GM12873 (cell line): Measurements from ENCODE around the gene HOXA1.

Experiments used
- TF ChIP-seq, protein P1 (sequence below): IDR thresholded peaks from 2 replicates; pipeline ENCODE4 v1.5.1; 2012; ENCODE audit warnings: low read depth, mild to moderate bottlenecking, moderate library complexity, low read length, control low read depth; ENCODE audit not compliant: insufficient read depth; ENCODE audit errors: missing control alignments

Gene HOXA1

DNA sequence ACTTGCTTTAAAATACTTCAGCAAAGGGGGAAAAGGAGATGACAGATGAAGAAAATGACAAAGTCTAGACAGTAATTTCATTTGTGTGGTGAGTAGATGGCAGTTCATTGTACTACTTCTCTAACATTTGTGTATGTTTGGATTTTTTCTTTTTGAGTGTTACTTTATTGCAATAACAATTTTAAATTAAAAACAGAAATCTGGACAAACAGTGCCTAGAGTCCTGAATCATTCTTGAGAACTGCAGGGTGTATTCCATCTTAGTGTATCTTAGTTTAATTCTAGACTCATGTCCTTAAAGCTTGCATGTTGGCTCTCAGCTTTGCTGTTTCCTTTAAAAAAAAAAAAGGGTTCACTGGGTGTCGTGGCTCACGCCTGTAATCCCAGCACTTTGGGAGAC is 31.1 kb downstream of the HOXA1 start:
- TF ChIP-seq, protein P1, sequence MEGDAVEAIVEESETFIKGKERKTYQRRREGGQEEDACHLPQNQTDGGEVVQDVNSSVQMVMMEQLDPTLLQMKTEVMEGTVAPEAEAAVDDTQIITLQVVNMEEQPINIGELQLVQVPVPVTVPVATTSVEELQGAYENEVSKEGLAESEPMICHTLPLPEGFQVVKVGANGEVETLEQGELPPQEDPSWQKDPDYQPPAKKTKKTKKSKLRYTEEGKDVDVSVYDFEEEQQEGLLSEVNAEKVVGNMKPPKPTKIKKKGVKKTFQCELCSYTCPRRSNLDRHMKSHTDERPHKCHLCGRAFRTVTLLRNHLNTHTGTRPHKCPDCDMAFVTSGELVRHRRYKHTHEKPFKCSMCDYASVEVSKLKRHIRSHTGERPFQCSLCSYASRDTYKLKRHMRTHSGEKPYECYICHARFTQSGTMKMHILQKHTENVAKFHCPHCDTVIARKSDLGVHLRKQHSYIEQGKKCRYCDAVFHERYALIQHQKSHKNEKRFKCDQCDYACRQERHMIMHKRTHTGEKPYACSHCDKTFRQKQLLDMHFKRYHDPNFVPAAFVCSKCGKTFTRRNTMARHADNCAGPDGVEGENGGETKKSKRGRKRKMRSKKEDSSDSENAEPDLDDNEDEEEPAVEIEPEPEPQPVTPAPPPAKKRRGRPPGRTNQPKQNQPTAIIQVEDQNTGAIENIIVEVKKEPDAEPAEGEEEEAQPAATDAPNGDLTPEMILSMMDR = no peak

DNA sequence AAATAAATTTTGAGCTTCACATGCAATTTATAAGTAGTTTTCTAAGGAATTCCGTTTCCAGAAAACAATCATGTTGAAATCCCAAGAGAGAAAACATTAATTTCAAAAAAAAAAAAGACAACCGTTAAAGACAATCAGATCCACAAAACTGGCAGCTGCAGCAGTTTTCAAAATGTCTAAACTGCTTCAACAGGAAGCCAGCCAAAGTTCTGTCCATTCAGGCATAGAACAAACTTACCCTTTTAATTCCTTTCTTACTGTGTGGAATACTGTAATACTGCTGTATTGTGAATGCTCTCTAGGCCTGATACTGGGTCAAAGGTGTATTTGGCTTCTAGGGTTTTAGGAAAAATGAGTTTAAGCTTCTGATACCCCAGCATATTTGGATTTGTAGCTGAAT is 31.6 kb downstream of the HOXA1 start:
- TF ChIP-seq, protein P1 = no peak

DNA sequence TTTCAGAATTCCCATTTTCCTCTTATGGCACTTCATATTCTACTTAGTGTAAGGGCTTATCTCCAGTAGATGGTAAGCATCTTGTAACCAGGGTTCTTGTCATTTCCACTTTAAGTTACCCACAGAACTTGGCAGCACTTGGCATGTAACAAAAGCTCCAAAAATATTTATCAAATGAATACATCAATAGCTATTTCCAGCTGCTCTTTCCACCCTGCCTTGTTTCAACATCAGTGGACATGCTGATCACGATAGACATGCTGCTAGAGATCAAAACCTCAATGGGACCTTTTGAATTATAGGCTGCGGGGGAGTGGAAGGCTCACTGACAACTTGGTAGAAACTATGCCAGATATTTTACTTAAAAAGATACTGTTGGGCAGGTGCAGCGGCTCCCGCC is 32.9 kb downstream of the HOXA1 start:
- TF ChIP-seq, protein P1 = no peak

GRCh38 chr7:27053153-27053552 is 42.6 kb downstream of the HOXA1 start:
- TF ChIP-seq, protein P1 = no peak

GRCh38 chr7:27051451-27051850 is 44.3 kb downstream of the HOXA1 start:
- TF ChIP-seq, protein P1 = no peak

DNA sequence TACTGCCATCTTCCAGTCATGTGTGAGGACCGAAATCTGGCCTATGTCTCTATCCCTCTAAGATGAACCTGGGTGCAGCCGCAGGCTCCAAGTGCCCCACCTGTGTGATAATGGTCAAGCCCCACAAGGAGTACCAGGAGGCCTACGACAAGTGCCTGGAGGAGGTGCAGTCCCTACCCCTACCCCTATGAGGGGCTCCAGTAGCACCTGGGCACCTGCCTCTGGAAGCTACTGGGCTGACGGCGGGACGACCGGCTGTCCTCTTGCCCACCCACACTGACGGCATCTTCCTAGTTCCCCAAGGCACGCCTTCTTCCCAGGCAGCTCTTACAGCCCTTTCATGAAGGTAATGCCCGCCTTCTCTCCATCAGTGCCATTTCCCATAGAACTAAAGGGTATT is 47.4 kb downstream of the HOXA1 start:
- TF ChIP-seq, protein P1 = no peak

- TF ChIP-seq, protein P1 = no peak
Observed at GRCh38 chr7:27046854-27047549, 48.8 kb downstream of the HOXA1 start.
